K562 (cell line): Measurements from ENCODE around the gene GTF3C4. TPM values are rescaled to one million over a fixed set of nuclear protein-coding genes. Genes with fewer than 3 reads are reported as not detected.
A peak's percentile ranks its signal among the peaks of the same experiment; 100 is the strongest.

ENCODE experiments used
- ATAC-seq: fragments of 200-7000 bp; cut with Tn5 transposase; 3 replicates; pipeline ENCODE4 v1.9.1; 2020; ENCODE audit warnings: moderate library complexity
- BruUV-seq: library from RNA; stranded (reverse); fragments of 400-500 nt; replicated peaks from 2 replicates; lab custom pipeline; 2021; lab: Mats Ljungman, UMichigan
- CTCF ChIA-PET: fragments of 300-600 bp; formaldehyde crosslinking; extraction: SDS; loops from one replicate; lab custom pipeline; 2021; ENCODE audit warnings: low intra/inter-chr PET ratio; lab: Yijun Ruan, JAX
- POLR2A ChIA-PET: fragments of 300-600, 350-650 bp; sonication (Branson Sonifier 250); formaldehyde crosslinking; extraction: SDS; loops from one replicate; lab custom pipeline; 2021; ENCODE audit warnings: antibody characterized with exemption, inconsistent platforms; lab: Yijun Ruan, JAX
- DNase-seq, 4 experiments: peaks; one replicate each; pipeline versions ENCODE4 v3.0.0 to v3.0.0-alpha.2; 2011 to 2018; ENCODE audit warnings: low spot score in 3 of 4, mixed read lengths in 3 of 4; ENCODE audit errors: extremely low read depth in 1 of 4
- FAIRE-seq: peaks from 2 replicates; lab custom pipeline; 2011; peaks lifted over from hg19 to GRCh38; lab: Jason Lieb, UNC
- H2AFZ ChIP-seq: 2 replicates; pipeline ENCODE4 v1.6.0; 2011; ENCODE audit warnings: low read depth, low read length, control low read depth, inconsistent platforms
- H3K27ac ChIP-seq: fragments of 200-600 bp; 3 replicates; pipeline ENCODE4 v1.8.0; 2011; ENCODE audit warnings: low read depth, mild to moderate bottlenecking, control low read depth, inconsistent platforms, low read length, moderate library complexity, mixed read lengths; ENCODE audit errors: extremely low read depth
- H3K27me3 ChIP-seq, 2 experiments: fragments of 300-600 bp in 1 of 2; 2 replicates in 1 of 2; 3 replicates in 1 of 2; pipeline versions ENCODE4 v1.6.0 to v1.8.0; 2011; ENCODE audit warnings: inconsistent platforms in 2 of 2, low read length in 2 of 2, mild to moderate bottlenecking in 1 of 2, mixed read lengths in 1 of 2, moderate library complexity in 1 of 2; ENCODE audit not compliant: control insufficient read depth in 2 of 2, insufficient read depth in 2 of 2
- H3K36me3 ChIP-seq: fragments of 300-600 bp; 3 replicates; pipeline ENCODE4 v1.8.0; 2011; ENCODE audit warnings: mild to moderate bottlenecking, low read length, inconsistent platforms; ENCODE audit not compliant: control insufficient read depth, insufficient read depth
- H3K4me1 ChIP-seq, 2 experiments: fragments of 200-600 bp in 1 of 2; replicated peaks in 1 of 2; 2 replicates in 1 of 2; 3 replicates in 1 of 2; pipeline versions ENCODE4 v1.5.1 to v1.8.0; 2011; ENCODE audit warnings: inconsistent platforms in 2 of 2, low read length in 2 of 2, mild to moderate bottlenecking in 1 of 2, mixed read lengths in 1 of 2, moderate library complexity in 1 of 2; ENCODE audit not compliant: control insufficient read depth in 2 of 2, insufficient read depth in 2 of 2
- H3K4me2 ChIP-seq: 2 replicates; pipeline ENCODE4 v1.6.1; 2011; ENCODE audit warnings: low read length, control low read depth, inconsistent platforms, mixed read lengths; ENCODE audit not compliant: insufficient read depth
- H3K4me3 ChIP-seq: fragments of 200-600 bp; sonication (generic), shearing (Covaris generic); 2 replicates; pipeline ENCODE4 v1.5.1; 2016; ENCODE audit warnings: control low read depth, inconsistent platforms
- H3K79me2 ChIP-seq: fragments of 200-600 bp; 3 replicates; pipeline ENCODE4 v1.8.0; 2011; ENCODE audit warnings: low read length, inconsistent platforms; ENCODE audit not compliant: control insufficient read depth, insufficient read depth
- H3K9ac ChIP-seq, 2 experiments: 2 replicates each; pipeline versions ENCODE4 v1.6.0 to v1.6.1; 2011; ENCODE audit warnings: low read depth in 2 of 2, low read length in 2 of 2, control low read depth in 1 of 2, inconsistent platforms in 1 of 2, mild to moderate bottlenecking in 1 of 2, mixed read lengths in 1 of 2; ENCODE audit not compliant: insufficient read depth in 1 of 2
- H3K9me1 ChIP-seq: one replicate; pipeline ENCODE4 v1.6.0; 2011; ENCODE audit warnings: inconsistent platforms, mild to moderate bottlenecking, low read length, moderate library complexity; ENCODE audit not compliant: control insufficient read depth, insufficient read depth
- H3K9me3 ChIP-seq: replicated peaks from 2 replicates; pipeline ENCODE4 v1.5.1; 2011; ENCODE audit warnings: low read depth, low read length, inconsistent platforms; ENCODE audit not compliant: control insufficient read depth, insufficient read depth
- H4K20me1 ChIP-seq: replicated peaks from 2 replicates; pipeline ENCODE4 v1.6.1; 2011; ENCODE audit warnings: low read length, inconsistent platforms, mixed read lengths; ENCODE audit not compliant: control insufficient read depth, insufficient read depth
- CBFB ChIP-seq: sonication (generic); formaldehyde crosslinking; IDR thresholded peaks from 2 replicates; pipeline ENCODE4 v1.4.0; 2020; ENCODE audit warnings: mild to moderate bottlenecking, missing genetic modification reagents
- KAT7 ChIP-seq: sonication (generic); formaldehyde crosslinking; IDR thresholded peaks from 2 replicates; pipeline ENCODE4 v1.8.0; 2022; ENCODE audit warnings: missing genetic modification reagents, mild to moderate bottlenecking, borderline replicate concordance
- PHF20 ChIP-seq: fragments of 450-650 bp; IDR thresholded peaks from 2 replicates; pipeline ENCODE4 v1.6.1; 2018; ENCODE audit not compliant: partially characterized antibody
- POLR2G ChIP-seq: fragments of 200-400 bp; formaldehyde crosslinking; IDR thresholded peaks from 2 replicates; pipeline ENCODE4 v1.6.1; 2017; ENCODE audit warnings: low read depth, mild to moderate bottlenecking, antibody characterized with exemption, low read length, moderate library complexity
- POLR3A ChIP-seq: IDR thresholded peaks from 2 replicates; pipeline ENCODE4 v1.6.1; 2011; ENCODE audit warnings: borderline replicate concordance, mild to moderate bottlenecking, moderate library complexity; ENCODE audit not compliant: insufficient read length, insufficient read depth; ENCODE audit errors: extremely low read depth
- ZBTB49 ChIP-seq: sonication (generic); formaldehyde crosslinking; IDR thresholded peaks from 2 replicates; pipeline ENCODE4 v1.8.0; 2022; ENCODE audit warnings: missing genetic modification reagents, mild to moderate bottlenecking, borderline replicate concordance
- ZNF280B ChIP-seq: fragments of 250-450 bp; sonication (Bioruptor Pico); IDR thresholded peaks from 2 replicates; pipeline ENCODE4 v1.5.1; 2021; ENCODE audit warnings: mild to moderate bottlenecking
- ZNF398 ChIP-seq: fragments of 250-450 bp; sonication (Bioruptor Pico); IDR thresholded peaks from 2 replicates; pipeline ENCODE4 v1.8.0; 2021; ENCODE audit warnings: moderate library complexity, mild to moderate bottlenecking, inconsistent platforms
- WGBS: fragments of 100-300 bp; shearing (Covaris generic); methylation state at CpG from one replicate; pipeline ENCODE4 v1.1.6; 2016; ENCODE audit warnings: low coverage, mixed read lengths; ENCODE audit not compliant: insufficient coverage; ENCODE audit errors: missing lambda C conversion rate; 5-methylcytosine and 5-hydroxymethylcytosine counted together
- in situ Hi-C: fragments of 300-500 bp; cut with MboI; formaldehyde crosslinking; loops from 4 replicates; pipeline ENCODE4 v1.15.0; 2018; ENCODE audit warnings: inconsistent platforms, mixed read lengths
- intact Hi-C: fragments of 100-400 bp; cut with micrococcal nuclease; formaldehyde crosslinking; loops from 2 replicates; pipeline ENCODE4 v1.14.2; 2022
- polyA plus RNA-seq, 8 experiments: library from polyadenylated mRNA; depleted of rRNA in 4 of 8; stranded (reverse) in 5 of 8; unstranded in 3 of 8; fragments of >200 nt; fragmentation: Nextera tagmentation in 2 of 8; fragmentation: Illumina TruSeq in 1 of 8; extraction: Ambion mirVana in 2 of 8; extraction: Trizol in 1 of 8; gene quantifications; 2 replicates each; pipeline versions ENCODE4 v1.2.1 to v1.2.3, GENCODE V29; 2011 to 2014; ENCODE audit warnings: inconsistent platforms in 1 of 8, missing spikeins in 1 of 8
- total RNA-seq, 7 experiments: library from RNA; depleted of rRNA in 6 of 7; stranded (reverse); fragments of >200 nt in 6 of 7; fragmentation: Illumina TruSeq in 2 of 7; extraction: Trizol in 2 of 7; gene quantifications; 2 replicates each; pipeline versions ENCODE4 v1.2.1 to v1.2.3, GENCODE V29; 2011 to 2021; ENCODE audit warnings: low replicate concordance in 1 of 7

The GTF3C4 gene
- total and polyA plus RNA-seq, 9 of the 15 experiments (the other 6 are each of a cell fraction or from before 2014, with no cell fraction given) = 3.9 to 20.0 (median 12.2) TPM

GRCh38 chr9:132663851-132664250 is 6.4 kb upstream of the GTF3C4 start:
- Histone ChIP-seq H3K9me3 (no peaks in the 10 kb centered on the region), H3K79me2 (peaks cover 44% of the 10 kb centered on the region), H3K27me3 (no peaks in the 10 kb centered on the region), H3K27ac (no peak overlapping the region), H2AFZ (no peak overlapping the region), H3K4me3 (no peak overlapping the region), H3K4me1 (peaks cover 3 to 5% of the 10 kb centered on the region in 2 experiments; a peak in 4 of 5 replicates), H3K36me3 (peaks cover 74% of the 10 kb centered on the region)
- 100% methylated on average over 2 of the region's 2 CpGs for whole genome bisulfite sequencing
- ATAC-seq (no peak), FAIRE-seq (no peak), DNase-seq (no peak)
- in situ Hi-C loops = no loop called here
- CTCF ChIA-PET = no interaction called here
- BruUV-seq = no TSS peak
- TF ChIP-seq PHF20 = no peak
- TF ChIP-seq, all 486 proteins: peak for 0
- Histone ChIP-seq H3K4me2 (no peak overlapping the region), H4K20me1 (no peaks in the 10 kb centered on the region), H3K9me1 (no peaks in the 10 kb centered on the region), H3K9ac (peak overlapping the region in 1 of 2 experiments; percentile 50; a peak in 1 of 4 replicates)
- intact Hi-C loops = loop anchor here (10.0 kb wide), 1 partner anchor 131 kb away; no protein-coding TSS in a partner anchor
- POLR2A ChIA-PET = interaction anchor here (0.5 kb wide), 1 partner anchor 208 kb away, joined by 3 read pairs; no protein-coding TSS in a partner anchor

GRCh38 chr9:132669319-132669697 is 956 bp upstream of the GTF3C4 start:
- Histone ChIP-seq H3K27ac (peak overlapping the region; percentile 99), H3K4me3 (peak overlapping the region; percentile 98), H3K36me3 (peaks cover 56% of the 10 kb centered on the region), H3K4me2 (peak overlapping the region; percentile 98), H3K9me3 (peaks cover 12% of the 10 kb centered on the region), H2AFZ (peak overlapping the region; percentile 100), H3K4me1 (peaks cover 3 to 22% of the 10 kb centered on the region in 2 experiments; a peak in 4 of 5 replicates), H3K9me1 (no peaks in the 10 kb centered on the region), H4K20me1 (no peaks in the 10 kb centered on the region), H3K27me3 (no peaks in the 10 kb centered on the region), H3K79me2 (peaks cover 91% of the 10 kb centered on the region), H3K9ac (peak overlapping the region; percentile 94 to 99)
- CTCF ChIA-PET = no interaction called here
- FAIRE-seq (peak; percentile 71), ATAC-seq (peak; percentile 77), DNase-seq (peak; percentile 72 to 83 (median 78))
- BruUV-seq = TSS peak; percentile 73
- under 1% methylated on average over 13 of the region's 13 CpGs for WGBS
- POLR2A ChIA-PET = interaction anchor here (0.6 to 2.2 kb wide), 9 partner anchors 9 to 279 kb away, joined by 3 to 11 read pairs (median 4); no protein-coding TSS in a partner anchor
- intact Hi-C loops = loop anchor here (10.0 kb wide), 1 partner anchor 125 kb away; no protein-coding TSS in a partner anchor
- in situ Hi-C loops = no loop called here
- TF ChIP-seq POLR3A = no peak
- no peak for TF ChIP-seq ZNF280B (CRISPR knock-in tag)
- no peak for TF ChIP-seq ZNF398 (CRISPR knock-in tag)
- no peak for TF ChIP-seq POLR2G
- no peak for TF ChIP-seq ZBTB49 (CRISPR knock-in tag)
- 0 out of 2 replicates have a peak, but pooled peaks have one; percentile 20 for TF ChIP-seq KAT7 (CRISPR knock-in tag)
- TF ChIP-seq CBFB = no peak
